GM19239 (cell line): ENCODE measurements around the gene FOSB.
A peak's percentile ranks its signal among the peaks of the same experiment; 100 is the strongest.

Experiments used
- DNase-seq: peaks from one replicate; pipeline ENCODE4 v3.0.0; 2011; ENCODE audit warnings: low spot score; ENCODE audit not compliant: insufficient read length
- FAIRE-seq: peaks from 2 replicates; lab custom pipeline; 2011; peaks lifted over from hg19 to GRCh38; lab: Jason Lieb, UNC

The FOSB gene

DNA sequence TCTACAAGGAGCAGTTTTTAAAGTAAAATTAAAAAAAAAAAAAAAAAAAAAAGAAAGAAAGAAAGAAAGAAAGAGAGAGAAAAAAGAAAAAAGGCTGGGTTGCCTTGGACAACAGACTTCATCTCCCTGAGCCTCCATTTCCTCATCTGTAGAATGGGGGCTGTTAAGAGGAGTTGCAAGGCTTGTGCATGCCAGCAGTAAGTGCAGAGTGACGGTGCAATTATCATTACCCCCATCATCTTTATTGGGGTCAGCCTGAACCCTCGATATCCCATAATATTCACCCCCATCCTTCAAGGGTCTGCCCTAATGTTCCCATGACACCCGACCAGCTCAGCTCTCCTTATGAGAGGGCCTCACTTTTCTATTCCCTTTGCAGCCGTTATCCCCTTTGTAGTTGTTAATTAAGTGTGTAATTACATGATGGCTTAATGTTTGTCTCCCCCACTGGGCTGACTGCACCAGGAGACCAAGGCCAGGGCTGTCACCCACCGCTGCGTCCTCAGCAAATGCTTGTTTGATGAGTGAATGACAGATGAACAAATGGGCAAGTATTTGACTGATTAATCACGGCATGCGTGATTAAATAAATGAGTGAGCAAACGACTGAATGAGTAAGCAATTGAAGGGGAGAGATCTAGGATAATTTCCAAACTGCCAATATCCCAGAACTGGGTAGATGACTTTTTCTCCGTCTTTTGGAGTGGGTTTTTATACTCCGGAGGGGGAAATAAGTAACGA lies 10.1 kb downstream of the FOSB start:
- DNase-seq (no peak), FAIRE-seq (no peak)

DNA sequence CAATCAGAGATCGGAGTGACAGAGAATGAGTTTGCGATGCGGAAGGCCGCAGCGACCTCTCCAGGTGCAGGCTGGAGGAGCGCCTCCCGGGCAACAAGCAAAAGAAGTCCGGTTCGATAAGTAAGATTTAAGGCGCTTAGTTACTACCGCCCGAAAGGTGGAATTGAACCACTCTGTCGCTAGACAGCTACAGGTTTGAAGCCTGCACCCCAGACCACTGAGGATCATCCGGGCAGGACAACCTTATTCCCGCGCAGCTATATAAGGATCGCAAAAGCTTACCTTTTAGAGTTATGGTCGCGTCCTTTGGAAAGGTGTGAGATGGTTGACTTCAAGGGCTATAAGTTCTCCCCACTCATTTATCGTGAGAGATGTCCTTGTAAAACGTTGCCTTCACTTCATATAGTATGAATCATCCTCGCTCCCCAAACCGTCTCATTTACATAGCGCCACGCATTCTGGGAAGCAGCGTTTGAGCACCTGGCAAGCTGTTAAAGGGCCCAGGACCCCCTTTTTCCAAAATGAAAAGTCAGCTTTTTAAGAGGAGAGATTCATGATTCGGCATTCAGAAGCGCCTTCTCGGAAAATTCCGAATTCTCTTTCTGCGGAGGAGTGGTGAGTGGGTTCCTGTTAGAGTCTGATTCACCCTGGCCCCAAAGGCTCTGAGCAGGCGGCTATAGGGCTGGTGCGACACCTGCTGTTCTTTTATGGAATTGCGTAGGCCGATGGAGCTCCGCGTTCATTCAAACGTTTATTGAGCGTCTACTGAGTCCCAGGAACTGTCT lies 10.8 kb downstream of the FOSB start:
- DNase-seq (peak; percentile 69), FAIRE-seq (peak; percentile 100)

GRCh38 chr19:45483033-45483432 lies 15.2 kb downstream of the FOSB start:
- no peak for FAIRE-seq

DNA sequence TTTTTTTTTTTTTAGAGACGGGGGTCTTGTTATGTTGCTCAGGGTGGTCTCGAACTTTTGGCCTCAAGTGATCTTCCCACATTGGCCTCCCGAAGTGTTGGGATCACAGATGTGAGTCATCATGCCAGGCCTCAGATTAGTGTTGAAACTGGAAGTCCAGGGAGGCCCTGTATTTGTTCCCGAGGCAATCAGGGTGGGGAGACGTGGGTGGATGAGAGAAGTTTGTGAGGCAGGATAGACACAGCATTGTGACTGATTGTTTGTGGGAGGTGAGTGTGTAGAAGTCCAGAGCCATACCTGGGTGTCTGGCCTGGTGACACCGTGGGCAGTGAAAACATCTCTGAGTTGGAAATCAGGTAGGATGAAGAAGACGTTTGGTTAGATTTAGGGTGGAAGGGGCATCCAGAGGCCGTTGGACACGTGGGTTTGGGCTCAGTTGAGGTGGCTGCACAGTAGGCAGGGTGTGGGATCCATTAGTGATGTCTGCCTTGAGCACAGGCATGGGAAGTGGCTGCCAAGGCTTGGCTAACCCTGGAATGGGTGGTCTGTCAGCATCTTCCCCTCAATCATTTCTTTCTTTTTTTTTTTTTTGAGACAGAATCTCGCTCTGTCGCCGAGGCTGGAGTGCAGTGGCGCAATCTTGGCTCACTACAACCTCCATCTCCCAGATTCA lies 16.6 kb downstream of the FOSB start:
- DNase-seq (no peak), FAIRE-seq (no peak)

More at GRCh38 chr19:45483033-45483432, 15.2 kb downstream of the FOSB start:
- DNase-seq, result no peak

DNA sequence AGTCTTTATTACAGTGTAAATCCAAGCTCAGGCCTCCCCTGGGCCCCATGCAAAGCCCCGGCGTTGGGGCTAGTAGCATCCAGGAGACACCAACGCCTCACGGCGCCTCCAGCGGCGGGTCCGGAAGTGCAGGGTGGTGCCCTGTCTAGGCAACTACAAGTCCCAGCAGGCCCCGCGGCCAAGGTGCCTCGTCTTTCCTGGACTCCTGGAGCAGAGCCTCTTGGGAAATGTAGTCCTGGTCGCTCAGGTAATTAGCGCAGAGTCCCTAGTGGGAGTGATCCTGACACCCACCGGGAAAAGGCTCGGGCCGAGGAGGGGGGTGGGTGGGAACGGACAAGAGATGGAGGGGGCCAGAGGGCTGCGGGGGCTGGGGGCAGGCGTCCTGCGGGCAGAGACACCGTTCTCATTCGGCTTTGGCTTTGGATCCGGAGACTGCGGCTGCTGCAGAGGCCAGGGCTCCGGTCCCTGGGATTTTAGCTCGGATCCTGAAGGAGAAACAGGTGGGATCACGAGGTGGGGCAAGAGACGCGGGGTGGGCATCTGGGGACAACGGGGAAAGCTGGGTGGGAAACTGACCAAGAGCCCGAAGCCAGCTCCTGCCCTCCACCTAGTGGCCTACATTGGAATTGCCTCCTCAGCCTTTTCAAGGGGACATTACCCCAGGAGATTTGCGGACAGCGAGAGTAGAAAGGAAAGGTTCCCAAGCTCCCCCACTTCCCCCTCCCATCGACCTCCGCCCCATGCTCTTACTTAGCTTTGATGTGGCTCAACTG lies 17.7 kb downstream of the FOSB start:
- DNase-seq (peak; percentile 77), FAIRE-seq (peak; percentile 94)

- FAIRE-seq, result no peak
- no peak for DNase-seq
These were observed 20.9 kb downstream of the FOSB start for GRCh38 chr19:45488708-45489107.

- no peak for DNase-seq
- no peak for FAIRE-seq
These were observed 21.5 kb downstream of the FOSB start for GRCh38 chr19:45489216-45489855.

DNA sequence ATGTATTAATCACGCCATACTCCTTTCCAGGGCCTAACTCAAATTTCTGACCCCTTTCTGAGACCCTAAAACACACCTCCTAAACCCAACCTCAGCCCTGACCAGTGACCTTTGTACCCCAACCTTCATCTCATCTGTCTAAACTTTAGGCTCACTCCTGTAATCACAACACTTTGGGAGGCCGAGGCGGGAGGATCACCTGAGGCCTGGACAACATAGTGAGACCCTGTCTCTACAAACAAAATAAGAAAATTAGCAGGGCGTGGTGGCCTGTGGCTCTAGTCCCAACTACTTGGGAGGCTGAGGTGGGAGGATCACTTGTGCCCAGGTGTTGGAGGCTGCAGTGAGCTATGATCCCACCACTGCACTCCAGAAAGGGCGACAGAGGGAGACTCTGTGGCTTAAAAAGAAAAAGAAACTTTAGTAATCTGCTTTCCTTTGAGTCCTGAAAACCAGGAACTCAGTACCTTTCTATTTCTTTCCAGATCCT lies 24.4 kb downstream of the FOSB start:
- no peak for FAIRE-seq
- no peak for DNase-seq

- FAIRE-seq (peak; percentile 87), DNase-seq (no peak)
These were observed 25.1 kb downstream of the FOSB start for GRCh38 chr19:45492627-45493470.

DNA sequence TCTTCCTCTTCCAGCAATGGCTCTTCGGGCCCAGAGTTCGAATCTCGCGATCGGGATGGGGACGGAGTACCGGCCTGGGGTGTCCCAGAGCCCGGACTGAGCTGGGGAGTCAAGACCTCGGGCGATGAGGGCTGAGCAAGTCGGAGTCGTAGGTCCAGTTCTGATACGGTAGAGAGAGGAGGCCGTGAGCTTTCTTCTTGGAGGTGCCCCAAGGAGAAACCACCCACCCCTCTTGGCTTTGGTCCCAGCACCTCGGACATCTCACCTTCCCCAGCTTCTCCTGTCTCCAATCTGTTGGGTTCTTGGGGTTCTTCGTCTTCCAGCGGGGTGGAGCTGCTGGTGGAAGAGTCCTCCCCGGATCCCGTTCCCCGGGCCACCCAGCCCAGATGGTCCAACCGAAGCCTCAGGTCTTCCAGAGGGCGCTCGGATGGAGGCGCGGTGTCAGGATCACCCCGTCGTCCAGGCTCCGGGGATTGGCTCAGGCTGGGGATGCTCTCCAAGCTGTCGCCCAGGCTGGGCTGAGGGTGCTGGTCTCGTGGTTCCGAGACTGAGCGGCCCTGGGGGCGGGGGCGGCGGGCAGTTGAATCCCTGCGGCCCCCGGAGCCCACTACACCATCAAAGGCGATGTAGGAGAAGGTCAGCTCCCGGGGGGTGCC lies 26.6 kb downstream of the FOSB start:
- DNase-seq (no peak), FAIRE-seq (no peak)

DNA sequence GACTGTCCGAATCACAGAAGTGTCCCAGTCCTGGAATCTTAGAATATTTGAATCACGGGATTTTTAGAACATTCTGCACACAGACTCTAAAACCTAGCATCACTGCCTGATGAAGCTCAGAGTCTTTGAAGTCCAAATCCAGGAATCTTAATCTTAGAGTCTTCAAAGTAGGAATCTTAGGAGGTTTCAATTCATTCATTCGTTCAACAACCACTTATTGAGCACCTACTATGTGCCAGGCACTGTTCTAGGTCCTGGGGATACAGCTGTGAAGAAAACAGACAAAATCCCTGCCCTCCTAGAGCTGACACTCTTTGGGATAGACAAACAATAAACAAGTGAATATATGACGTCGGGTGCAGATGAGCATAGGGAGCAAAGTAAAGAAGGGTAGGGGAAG lies 27.4 kb downstream of the FOSB start:
- FAIRE-seq, result no peak
- no peak for DNase-seq

- FAIRE-seq (no peak), DNase-seq (no peak)
These were observed 28.7 kb downstream of the FOSB start for GRCh38 chr19:45496349-45496953.

GRCh38 chr19:45497791-45498190 lies 30.0 kb downstream of the FOSB start:
- peak; percentile 4 for FAIRE-seq
- DNase-seq, result no peak

DNA sequence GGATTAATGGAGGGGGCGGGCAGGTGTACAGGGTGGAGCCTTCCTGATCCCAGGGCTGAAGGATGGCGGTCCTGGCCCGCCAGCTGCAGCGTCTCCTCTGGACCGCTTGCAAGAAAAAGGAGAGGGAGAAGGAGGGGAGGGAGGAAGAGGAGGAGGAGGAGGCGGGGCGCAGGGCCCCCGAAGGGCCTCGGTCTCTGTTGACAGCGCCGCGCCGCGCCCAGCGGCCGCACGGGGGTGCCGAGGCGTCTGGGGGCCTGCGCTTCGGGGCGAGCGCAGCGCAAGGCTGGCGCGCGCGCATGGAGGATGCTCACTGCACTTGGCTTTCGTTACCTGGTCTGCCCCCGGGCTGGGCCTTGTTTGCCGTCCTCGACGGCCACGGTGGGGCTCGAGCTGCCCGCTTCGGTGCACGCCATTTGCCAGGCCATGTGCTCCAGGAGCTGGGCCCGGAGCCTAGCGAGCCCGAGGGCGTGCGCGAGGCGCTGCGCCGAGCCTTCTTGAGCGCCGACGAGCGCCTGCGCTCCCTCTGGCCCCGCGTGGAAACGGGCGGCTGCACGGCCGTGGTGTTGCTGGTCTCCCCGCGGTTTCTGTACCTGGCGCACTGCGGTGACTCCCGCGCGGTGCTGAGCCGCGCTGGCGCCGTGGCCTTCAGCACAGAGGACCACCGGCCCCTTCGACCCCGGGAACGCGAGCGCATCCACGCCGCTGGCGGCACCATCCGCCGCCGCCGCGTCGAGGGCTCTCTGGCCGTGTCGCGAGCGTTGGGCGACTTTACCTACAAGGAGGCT lies 30.8 kb downstream of the FOSB start, which contains the start of gene PPM1N:
Gene PPM1N (plus strand): TSS at position 33 of the 785 bp plus-strand sequence. CDS start 30 bp downstream, at position 63.
- DNase-seq (no peak), FAIRE-seq (no peak)

DNA sequence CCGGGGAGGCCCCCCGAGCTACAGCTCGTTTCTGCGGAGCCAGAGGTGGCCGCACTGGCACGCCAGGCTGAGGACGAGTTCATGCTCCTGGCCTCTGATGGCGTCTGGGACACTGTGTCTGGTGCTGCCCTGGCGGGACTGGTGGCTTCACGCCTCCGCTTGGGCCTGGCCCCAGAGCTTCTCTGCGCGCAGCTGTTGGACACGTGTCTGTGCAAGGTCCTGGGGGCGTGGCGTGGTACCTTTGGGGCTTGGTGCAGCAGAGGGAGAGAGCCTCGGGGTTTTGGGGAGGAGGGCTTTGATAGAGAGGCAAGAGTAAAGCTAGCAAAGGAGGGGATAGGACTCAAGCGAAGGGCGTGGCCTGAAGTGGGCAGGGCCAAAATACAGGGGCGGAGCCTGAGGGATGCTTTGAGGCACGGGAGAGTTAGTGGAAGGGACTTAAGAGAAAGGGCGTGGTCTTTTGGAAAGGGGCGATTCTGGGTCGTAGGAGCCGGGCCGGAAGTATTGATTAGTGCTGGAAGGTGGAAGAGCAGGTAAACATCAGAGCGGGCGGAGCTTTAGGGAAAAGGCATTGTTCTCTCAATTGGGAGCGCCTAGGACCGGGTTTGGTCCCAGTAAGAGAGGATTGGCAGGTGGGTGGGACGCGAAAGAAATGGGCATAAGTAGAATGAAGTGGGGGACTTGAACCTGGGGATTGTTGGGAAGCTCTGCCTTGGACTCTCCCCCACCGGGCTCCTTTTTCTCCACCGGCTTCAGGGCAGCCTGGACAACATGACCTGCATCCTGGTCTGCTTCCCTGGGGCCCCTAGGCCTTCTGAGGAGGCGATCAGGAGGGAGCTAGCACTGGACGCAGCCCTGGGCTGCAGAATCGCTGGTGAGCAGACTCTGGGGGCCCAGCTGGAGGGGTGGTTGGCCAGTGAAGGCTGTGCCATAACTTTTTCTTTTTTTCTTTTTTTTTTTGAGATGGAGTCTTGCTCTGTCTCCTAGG lies 31.7 kb downstream of the FOSB start:
- peak; percentile 89 for FAIRE-seq
- no peak for DNase-seq
